Hepatocyte (in vitro differentiated cells): ENCODE results near the gene MYO3B. TPM values are rescaled to one million over a fixed set of nuclear protein-coding genes. Genes with fewer than 3 reads are reported as not detected.

ENCODE experiments used
- DNase-seq: peaks from one replicate; pipeline ENCODE4 v3.0.0-alpha.2; 2016; ENCODE audit warnings: low spot score
- H2AFZ ChIP-seq: fragments of 200-600 bp; sonication (generic); 2 replicates; pipeline ENCODE4 v1.6.0; 2016; ENCODE audit warnings: antibody characterized with exemption, mild to moderate bottlenecking
- H3K27ac ChIP-seq: fragments of 200-600 bp; sonication (generic); 2 replicates; pipeline ENCODE4 v1.5.1; 2016; ENCODE audit warnings: mild to moderate bottlenecking
- H3K27me3 ChIP-seq: fragments of 200-600 bp; sonication (generic); 2 replicates; pipeline ENCODE4 v1.6.1; 2016
- H3K36me3 ChIP-seq: fragments of 200-600 bp; sonication (generic); replicated peaks from 2 replicates; pipeline ENCODE4 v1.5.1; 2016; ENCODE audit warnings: low read depth; ENCODE audit not compliant: insufficient read depth
- H3K4me1 ChIP-seq: fragments of 200-600 bp; sonication (generic); 2 replicates; pipeline ENCODE4 v1.5.1; 2016; ENCODE audit warnings: mild to moderate bottlenecking, moderate library complexity; ENCODE audit not compliant: insufficient read depth
- H3K4me2 ChIP-seq: fragments of 200-600 bp; sonication (generic); 2 replicates; pipeline ENCODE4 v1.6.0; 2016
- H3K4me3 ChIP-seq: fragments of 200-600 bp; sonication (generic); 2 replicates; pipeline ENCODE4 v1.5.1; 2016; ENCODE audit warnings: mild to moderate bottlenecking
- H3K79me2 ChIP-seq: fragments of 200-600 bp; sonication (generic); 2 replicates; pipeline ENCODE4 v1.6.0; 2017; ENCODE audit warnings: mild to moderate bottlenecking
- H3K9me2 ChIP-seq: fragments of 200-600 bp; sonication (generic); replicated peaks from 2 replicates; pipeline ENCODE4 v1.6.0; 2017; ENCODE audit warnings: mild to moderate bottlenecking; ENCODE audit not compliant: insufficient read depth
- H3K9me3 ChIP-seq: fragments of 200-600 bp; sonication (generic); 2 replicates; pipeline ENCODE4 v1.5.1; 2016; ENCODE audit warnings: low read depth, mild to moderate bottlenecking
- H4K20me1 ChIP-seq: fragments of 200-600 bp; sonication (generic); 2 replicates; pipeline ENCODE4 v1.6.0; 2016; ENCODE audit warnings: mild to moderate bottlenecking; ENCODE audit not compliant: insufficient read depth, poor library complexity, severe bottlenecking
- EZH2 ChIP-seq: fragments of 200-600 bp; sonication (generic); IDR thresholded peaks from 2 replicates; pipeline ENCODE4 v1.6.1; 2016; ENCODE audit warnings: antibody characterized with exemption, mild to moderate bottlenecking, borderline replicate concordance
- EZH2phosphoT487 ChIP-seq: fragments of 200-600 bp; sonication (generic); IDR thresholded peaks from one replicate; pipeline ENCODE4 v1.6.1; 2018; ENCODE audit warnings: antibody characterized with exemption, mild to moderate bottlenecking, low read depth, moderate library complexity; ENCODE audit not compliant: unreplicated experiment, severe bottlenecking
- WGBS: methylation state at CpG from one replicate; pipeline ENCODE4 v1.1.6; 2016; ENCODE audit warnings: low lambda C conversion rate; ENCODE audit errors: missing lambda C conversion rate; 5-methylcytosine and 5-hydroxymethylcytosine counted together
- polyA plus RNA-seq: library from polyadenylated mRNA; unstranded; fragments of >200 nt; fragmentation: Nextera tagmentation; extraction: Ambion mirVana; gene quantifications from 2 replicates; pipeline ENCODE4 v1.2.1, GENCODE V29; 2016
- total RNA-seq: library from RNA; depleted of rRNA; stranded (reverse); fragments of >200 nt; gene quantifications from 2 replicates; pipeline ENCODE4 v1.2.3, GENCODE V29; 2014
- TF ChIP-seq, protein P1 (sequence below): fragments of 200-600 bp; sonication (generic); IDR thresholded peaks from 2 replicates; pipeline ENCODE4 v1.5.1; 2016; ENCODE audit warnings: antibody characterized with exemption, mild to moderate bottlenecking; ENCODE audit not compliant: poor library complexity

Gene MYO3B
- total and polyA plus RNA-seq, 2 experiments from 2014 or later = 0.63 to 1.1 TPM

GRCh38 chr2:170509452-170510193 is 331.7 kb downstream of the MYO3B start:
- no peak overlapping the region for H2AFZ ChIP-seq
- 96% methylated on average over 8 of the region's 8 CpGs for WGBS
- H3K9me2 ChIP-seq = no peaks in the 10 kb centered on the region
- H3K9me3 ChIP-seq = no peaks in the 10 kb centered on the region
- H3K4me3 ChIP-seq = no peak overlapping the region
- TF ChIP-seq EZH2 (no peak), EZH2phosphoT487 (no peak)
- TF ChIP-seq, protein P1, sequence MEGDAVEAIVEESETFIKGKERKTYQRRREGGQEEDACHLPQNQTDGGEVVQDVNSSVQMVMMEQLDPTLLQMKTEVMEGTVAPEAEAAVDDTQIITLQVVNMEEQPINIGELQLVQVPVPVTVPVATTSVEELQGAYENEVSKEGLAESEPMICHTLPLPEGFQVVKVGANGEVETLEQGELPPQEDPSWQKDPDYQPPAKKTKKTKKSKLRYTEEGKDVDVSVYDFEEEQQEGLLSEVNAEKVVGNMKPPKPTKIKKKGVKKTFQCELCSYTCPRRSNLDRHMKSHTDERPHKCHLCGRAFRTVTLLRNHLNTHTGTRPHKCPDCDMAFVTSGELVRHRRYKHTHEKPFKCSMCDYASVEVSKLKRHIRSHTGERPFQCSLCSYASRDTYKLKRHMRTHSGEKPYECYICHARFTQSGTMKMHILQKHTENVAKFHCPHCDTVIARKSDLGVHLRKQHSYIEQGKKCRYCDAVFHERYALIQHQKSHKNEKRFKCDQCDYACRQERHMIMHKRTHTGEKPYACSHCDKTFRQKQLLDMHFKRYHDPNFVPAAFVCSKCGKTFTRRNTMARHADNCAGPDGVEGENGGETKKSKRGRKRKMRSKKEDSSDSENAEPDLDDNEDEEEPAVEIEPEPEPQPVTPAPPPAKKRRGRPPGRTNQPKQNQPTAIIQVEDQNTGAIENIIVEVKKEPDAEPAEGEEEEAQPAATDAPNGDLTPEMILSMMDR = no peak
- no peaks in the 10 kb centered on the region for H4K20me1 ChIP-seq
- H3K27me3 ChIP-seq = no peaks in the 10 kb centered on the region
- no peaks in the 10 kb centered on the region for H3K36me3 ChIP-seq
- no peak overlapping the region for H3K4me2 ChIP-seq
- DNase-seq = no peak
- peaks cover 18% of the 10 kb centered on the region for H3K4me1 ChIP-seq
- no peak overlapping the region for H3K27ac ChIP-seq
- H3K79me2 ChIP-seq = no peaks in the 10 kb centered on the region

- Histone ChIP-seq H3K36me3 (no peaks in the 10 kb centered on the region), H3K4me1 (no peaks in the 10 kb centered on the region), H4K20me1 (no peaks in the 10 kb centered on the region), H3K27ac (no peak overlapping the region), H3K4me3 (no peak overlapping the region), H3K9me2 (no peaks in the 10 kb centered on the region), H3K9me3 (no peaks in the 10 kb centered on the region), H3K79me2 (no peaks in the 10 kb centered on the region), H3K27me3 (no peaks in the 10 kb centered on the region), H3K4me2 (no peak overlapping the region), H2AFZ (no peak overlapping the region)
- 47% methylated on average over 2 of the region's 2 CpGs for WGBS
- TF ChIP-seq, protein P1 = no peak
- TF ChIP-seq EZH2 (no peak), EZH2phosphoT487 (no peak)
- no peak for DNase-seq
Measured at GRCh38 chr2:170512266-170512665, 334.3 kb downstream of the MYO3B start.

DNA sequence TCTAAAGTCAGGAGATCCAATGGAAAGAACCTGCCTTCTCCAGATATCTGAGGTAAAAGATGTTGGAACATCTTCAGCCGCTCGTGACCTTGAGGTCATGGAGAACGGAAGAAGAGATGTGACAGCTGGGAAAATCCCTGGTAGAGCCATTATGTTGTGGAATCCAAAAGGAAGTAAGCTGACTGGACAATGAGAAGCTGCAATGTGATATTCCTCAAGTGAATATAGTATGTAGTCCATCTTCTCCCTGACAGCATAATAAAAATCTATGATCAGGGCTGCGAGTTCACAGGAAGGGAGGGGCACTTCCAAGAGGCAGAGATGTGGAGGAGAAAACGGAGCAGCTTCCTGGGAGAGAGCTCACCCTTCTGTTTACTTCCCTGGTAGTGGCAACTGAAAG is 336.2 kb downstream of the MYO3B start:
- Histone ChIP-seq H3K9me3 (no peaks in the 10 kb centered on the region), H3K36me3 (no peaks in the 10 kb centered on the region), H3K4me3 (no peak overlapping the region), H3K4me1 (no peaks in the 10 kb centered on the region), H3K4me2 (no peak overlapping the region), H3K79me2 (no peaks in the 10 kb centered on the region), H3K27ac (no peak overlapping the region), H3K27me3 (no peaks in the 10 kb centered on the region), H2AFZ (no peak overlapping the region), H3K9me2 (no peaks in the 10 kb centered on the region), H4K20me1 (no peaks in the 10 kb centered on the region)
- DNase-seq = no peak
- 79% methylated on average over 5 of the region's 5 CpGs for WGBS
- TF ChIP-seq, protein P1 = no peak
- TF ChIP-seq EZH2 = no peak
- TF ChIP-seq EZH2phosphoT487 = no peak
